Left ventricle myocardium inferior (tissue), 1 donor: ENCODE results near the gene GPR17. TPM values are rescaled to one million over a fixed set of nuclear protein-coding genes. Genes with fewer than 3 reads are reported as not detected.

Experiments used
- DNase-seq: peaks from one replicate; pipeline ENCODE4 v3.0.0-alpha.2; 2020
- H3K27ac ChIP-seq: fragments of 200-600 bp; replicated peaks from 2 replicates; pipeline ENCODE4 v1.8.0; 2021
- H3K27me3 ChIP-seq: fragments of 200-600 bp; 2 replicates; pipeline ENCODE4 v1.8.0; 2021; ENCODE audit warnings: low read depth
- H3K36me3 ChIP-seq: fragments of 200-600 bp; 2 replicates; pipeline ENCODE4 v1.8.0; 2021
- H3K4me1 ChIP-seq: fragments of 200-600 bp; 2 replicates; pipeline ENCODE4 v1.8.0; 2021
- H3K4me3 ChIP-seq: fragments of 200-600 bp; 2 replicates; pipeline ENCODE4 v1.8.0; 2021; ENCODE audit warnings: mild to moderate bottlenecking, moderate library complexity
- H3K9me3 ChIP-seq: fragments of 200-600 bp; replicated peaks from 2 replicates; pipeline ENCODE4 v1.8.0; 2021
- intact Hi-C: fragments of 100-400 bp; cut with micrococcal nuclease; formaldehyde crosslinking; loops from one replicate; pipeline ENCODE4 v1.11.0; 2022
- total RNA-seq: library from RNA; stranded (reverse); fragmentation: NEBNext Ultra II Directional; extraction: Animal tissue kit (Norgen Biotek cat#: 25700); gene quantifications from one replicate; pipeline ENCODE4 v1.2.1, GENCODE V29; 2021
- TF ChIP-seq, protein P1 (sequence below): fragments of 200-600 bp; IDR thresholded peaks from 2 replicates; pipeline ENCODE4 v1.8.0; 2021; ENCODE audit warnings: antibody characterized with exemption, mild to moderate bottlenecking, borderline replicate concordance
- donor health status: DM: no; HTN: yes; CAD: no; lungs with severe emphysema.

Gene GPR17
- total RNA-seq, 1 donor from 2014 or later: 0.16 TPM

- H3K4me1 ChIP-seq: peaks cover 97% of the 10 kb centered on the region
- H3K27me3 ChIP-seq: no peaks in the 10 kb centered on the region
- H3K4me3 ChIP-seq: peak overlapping the region; percentile 17
- peak overlapping the region; percentile 94 for H3K27ac ChIP-seq
- no peaks in the 10 kb centered on the region for H3K9me3 ChIP-seq
- H3K36me3 ChIP-seq: peaks cover 36% of the 10 kb centered on the region
- no peak for DNase-seq
- intact Hi-C loops: no loop called here
- TF ChIP-seq, protein P1, sequence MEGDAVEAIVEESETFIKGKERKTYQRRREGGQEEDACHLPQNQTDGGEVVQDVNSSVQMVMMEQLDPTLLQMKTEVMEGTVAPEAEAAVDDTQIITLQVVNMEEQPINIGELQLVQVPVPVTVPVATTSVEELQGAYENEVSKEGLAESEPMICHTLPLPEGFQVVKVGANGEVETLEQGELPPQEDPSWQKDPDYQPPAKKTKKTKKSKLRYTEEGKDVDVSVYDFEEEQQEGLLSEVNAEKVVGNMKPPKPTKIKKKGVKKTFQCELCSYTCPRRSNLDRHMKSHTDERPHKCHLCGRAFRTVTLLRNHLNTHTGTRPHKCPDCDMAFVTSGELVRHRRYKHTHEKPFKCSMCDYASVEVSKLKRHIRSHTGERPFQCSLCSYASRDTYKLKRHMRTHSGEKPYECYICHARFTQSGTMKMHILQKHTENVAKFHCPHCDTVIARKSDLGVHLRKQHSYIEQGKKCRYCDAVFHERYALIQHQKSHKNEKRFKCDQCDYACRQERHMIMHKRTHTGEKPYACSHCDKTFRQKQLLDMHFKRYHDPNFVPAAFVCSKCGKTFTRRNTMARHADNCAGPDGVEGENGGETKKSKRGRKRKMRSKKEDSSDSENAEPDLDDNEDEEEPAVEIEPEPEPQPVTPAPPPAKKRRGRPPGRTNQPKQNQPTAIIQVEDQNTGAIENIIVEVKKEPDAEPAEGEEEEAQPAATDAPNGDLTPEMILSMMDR: no peak
Observed at GRCh38 chr2:127637236-127637630, 8.7 kb upstream of the GPR17 start.

- H3K27me3 ChIP-seq: no peaks in the 10 kb centered on the region
- H3K4me1 ChIP-seq: peaks cover 97% of the 10 kb centered on the region
- peak overlapping the region; percentile 17 for H3K4me3 ChIP-seq
- TF ChIP-seq, protein P1: no peak
- peak overlapping the region; percentile 94 for H3K27ac ChIP-seq
- peaks cover 36% of the 10 kb centered on the region for H3K36me3 ChIP-seq
- H3K9me3 ChIP-seq: no peaks in the 10 kb centered on the region
- DNase-seq: no peak
- intact Hi-C loops: no loop called here
Observed at GRCh38 chr2:127637725-127638252, 8.2 kb upstream of the GPR17 start.

DNA sequence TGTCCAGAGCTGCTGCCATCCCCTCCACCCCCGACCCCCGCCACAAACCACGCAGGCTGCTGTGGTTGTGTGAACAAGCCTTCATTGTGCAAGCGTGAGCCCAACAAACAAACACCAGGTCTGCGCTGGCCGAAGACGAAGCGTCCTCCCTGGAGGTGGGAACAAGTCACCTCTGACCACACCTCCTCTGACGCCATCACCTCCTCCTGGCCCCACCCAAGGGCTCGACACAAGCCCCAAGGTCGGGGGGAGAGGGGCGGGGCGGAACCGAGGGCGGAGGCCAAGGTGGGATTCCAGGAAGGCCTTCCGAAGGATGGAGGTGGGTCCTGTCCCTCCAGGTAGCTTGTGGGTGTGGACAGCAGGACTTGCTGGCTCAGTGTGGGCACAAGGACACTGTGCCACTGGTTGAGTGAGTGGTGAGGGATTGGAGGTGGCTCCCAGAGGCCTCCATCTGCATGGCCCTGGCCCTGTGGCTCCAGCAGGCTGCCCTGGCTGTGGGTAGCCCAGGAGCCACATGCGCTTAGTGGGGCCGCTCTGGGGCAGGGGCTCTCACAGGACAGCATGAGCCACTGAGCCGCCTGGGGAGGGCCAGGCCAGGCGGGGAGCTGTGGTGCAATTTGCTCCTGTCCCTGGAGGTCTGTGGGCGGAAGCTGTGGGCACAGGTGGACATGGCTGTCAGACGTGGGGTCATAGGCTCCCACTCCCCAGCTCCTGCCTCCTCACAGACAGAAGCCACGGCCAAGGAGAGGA, 7.4 kb upstream of the GPR17 start:
- peaks cover 97% of the 10 kb centered on the region for H3K4me1 ChIP-seq
- intact Hi-C loops: no loop called here
- H3K27ac ChIP-seq: peak overlapping the region; percentile 94
- no peak for DNase-seq
- TF ChIP-seq, protein P1: no peak
- H3K9me3 ChIP-seq: no peaks in the 10 kb centered on the region
- peaks cover 36% of the 10 kb centered on the region for H3K36me3 ChIP-seq
- H3K27me3 ChIP-seq: no peaks in the 10 kb centered on the region
- H3K4me3 ChIP-seq: no peak overlapping the region

DNA sequence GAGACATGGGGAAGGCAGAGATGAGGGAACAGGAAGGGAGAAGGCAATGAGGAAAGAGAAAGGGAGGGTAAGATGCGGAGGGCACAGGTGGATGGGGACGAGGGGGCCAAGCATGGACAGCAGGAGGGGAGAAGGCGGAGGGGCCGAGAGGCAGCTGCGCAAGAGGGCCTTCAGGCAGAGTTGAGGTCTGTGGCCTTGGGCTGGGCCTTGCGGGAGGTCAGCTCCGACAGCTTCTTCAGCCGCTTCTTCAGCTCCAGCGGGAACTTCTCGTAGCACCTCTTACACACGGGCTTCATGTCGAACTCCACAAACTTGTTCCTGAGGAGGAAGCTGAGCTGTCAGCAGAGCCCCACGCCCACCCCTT, 6.9 kb upstream of the GPR17 start:
- peaks cover 39% of the 10 kb centered on the region for H3K36me3 ChIP-seq
- H3K27ac ChIP-seq: peak overlapping the region; percentile 94
- TF ChIP-seq, protein P1: no peak
- intact Hi-C loops: no loop called here
- no peaks in the 10 kb centered on the region for H3K27me3 ChIP-seq
- H3K4me1 ChIP-seq: peaks cover 97% of the 10 kb centered on the region
- DNase-seq: no peak
- H3K9me3 ChIP-seq: no peaks in the 10 kb centered on the region
- no peak overlapping the region for H3K4me3 ChIP-seq

GRCh38 chr2:127640082-127641072, 5.6 kb upstream of the GPR17 start:
- Histone ChIP-seq H3K36me3 (peaks cover 51% of the 10 kb centered on the region), H3K27me3 (no peaks in the 10 kb centered on the region), H3K4me3 (no peak overlapping the region), H3K27ac (peak overlapping the region; percentile 94), H3K9me3 (no peaks in the 10 kb centered on the region), H3K4me1 (peaks cover 97% of the 10 kb centered on the region)
- TF ChIP-seq, protein P1: peak; percentile 36
- intact Hi-C loops: no loop called here
- DNase-seq: no peak
